AG10803 (cell line): ENCODE measurements around the gene SF3A1.

ENCODE experiments used
- DNase-seq: peaks from one replicate; pipeline ENCODE4 v3.0.0; 2010; ENCODE audit warnings: low read depth
- H3K4me3 ChIP-seq: 2 replicates; pipeline ENCODE4 v1.5.1; 2011; ENCODE audit warnings: mild to moderate bottlenecking, low read length, control low read depth
- TF ChIP-seq, protein P1 (sequence below): conservative IDR thresholded peaks from 2 replicates; pipeline ENCODE4 v1.5.1; 2011; ENCODE audit warnings: mild to moderate bottlenecking, low read length, control low read depth, inconsistent platforms

Gene SF3A1

DNA sequence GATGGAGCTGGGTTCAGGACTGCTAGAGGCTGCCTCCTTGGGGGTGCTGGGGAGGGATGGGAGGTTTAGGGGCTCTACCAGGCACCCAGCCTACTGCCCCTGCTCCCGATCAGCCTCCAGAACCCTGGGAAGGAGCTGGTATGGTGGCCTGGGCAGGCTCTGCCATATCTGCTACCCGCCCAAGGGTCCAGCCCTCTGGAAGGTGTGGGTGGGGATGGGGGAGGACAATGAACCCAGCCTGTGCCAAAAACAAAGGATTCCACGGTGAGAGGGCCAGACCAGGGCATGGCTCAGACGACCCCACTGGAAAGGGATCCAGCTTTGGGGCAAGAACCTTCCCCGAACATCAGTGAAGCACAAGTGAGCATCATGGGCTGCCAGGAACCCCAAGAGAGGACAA lies 70.4 kb downstream of the SF3A1 start:
- TF ChIP-seq, protein P1, sequence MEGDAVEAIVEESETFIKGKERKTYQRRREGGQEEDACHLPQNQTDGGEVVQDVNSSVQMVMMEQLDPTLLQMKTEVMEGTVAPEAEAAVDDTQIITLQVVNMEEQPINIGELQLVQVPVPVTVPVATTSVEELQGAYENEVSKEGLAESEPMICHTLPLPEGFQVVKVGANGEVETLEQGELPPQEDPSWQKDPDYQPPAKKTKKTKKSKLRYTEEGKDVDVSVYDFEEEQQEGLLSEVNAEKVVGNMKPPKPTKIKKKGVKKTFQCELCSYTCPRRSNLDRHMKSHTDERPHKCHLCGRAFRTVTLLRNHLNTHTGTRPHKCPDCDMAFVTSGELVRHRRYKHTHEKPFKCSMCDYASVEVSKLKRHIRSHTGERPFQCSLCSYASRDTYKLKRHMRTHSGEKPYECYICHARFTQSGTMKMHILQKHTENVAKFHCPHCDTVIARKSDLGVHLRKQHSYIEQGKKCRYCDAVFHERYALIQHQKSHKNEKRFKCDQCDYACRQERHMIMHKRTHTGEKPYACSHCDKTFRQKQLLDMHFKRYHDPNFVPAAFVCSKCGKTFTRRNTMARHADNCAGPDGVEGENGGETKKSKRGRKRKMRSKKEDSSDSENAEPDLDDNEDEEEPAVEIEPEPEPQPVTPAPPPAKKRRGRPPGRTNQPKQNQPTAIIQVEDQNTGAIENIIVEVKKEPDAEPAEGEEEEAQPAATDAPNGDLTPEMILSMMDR = no peak
- H3K4me3 ChIP-seq = no peak overlapping the region
- no peak for DNase-seq

DNA sequence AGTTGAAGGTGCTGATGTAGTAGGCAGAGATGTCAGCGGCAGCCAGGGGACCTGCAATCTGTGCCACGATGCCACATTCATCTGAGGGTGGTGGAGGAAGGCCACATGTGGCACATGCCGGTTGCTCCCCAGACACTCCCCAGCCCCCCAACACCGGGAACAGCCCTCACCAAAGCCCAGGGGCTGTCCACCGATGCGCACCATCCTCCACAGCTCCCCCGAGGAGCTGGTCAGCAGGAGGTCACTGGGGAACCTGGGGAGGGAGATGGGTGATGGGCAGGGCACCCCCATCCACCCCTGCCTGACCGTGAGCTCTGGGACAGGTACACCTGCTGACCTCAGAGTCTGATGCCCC lies 70.9 kb downstream of the SF3A1 start:
- DNase-seq = no peak
- TF ChIP-seq, protein P1 = no peak
- H3K4me3 ChIP-seq = no peak overlapping the region

DNA sequence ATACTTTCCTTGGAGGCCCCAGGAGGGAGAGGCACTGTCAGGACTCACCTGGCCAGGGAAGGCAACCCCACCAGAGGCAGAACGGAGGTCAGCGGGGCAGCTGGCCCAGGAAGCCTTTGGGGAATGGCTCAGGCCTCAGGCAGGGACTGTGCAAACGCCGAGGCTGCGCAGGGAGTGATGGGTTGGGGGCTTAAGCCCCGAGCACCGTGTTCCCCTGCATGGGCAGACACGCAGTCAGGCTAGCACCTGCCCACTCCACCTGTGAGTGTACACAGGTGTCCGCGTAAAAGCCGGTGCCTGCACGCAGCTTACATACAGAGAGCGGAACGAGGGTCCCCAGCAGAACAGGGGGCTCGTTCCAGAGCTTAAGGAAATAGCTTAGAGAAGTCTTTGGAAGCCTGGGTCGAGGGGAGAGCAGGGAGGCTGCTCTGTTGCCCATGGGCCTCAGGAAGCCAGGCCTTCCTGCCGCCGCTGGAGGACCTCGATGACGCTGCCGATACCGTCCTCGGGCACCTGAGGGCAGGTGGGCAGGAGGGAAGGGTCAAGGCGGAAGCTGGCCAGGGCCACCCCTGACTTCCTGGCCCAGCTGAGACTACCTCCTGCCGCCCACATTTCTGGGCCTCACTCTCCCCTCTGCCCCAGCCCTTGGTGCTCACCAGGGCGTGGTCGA lies 71.4 kb downstream of the SF3A1 start:
- H3K4me3 ChIP-seq = no peak overlapping the region
- TF ChIP-seq, protein P1 = no peak
- DNase-seq = no peak

DNA sequence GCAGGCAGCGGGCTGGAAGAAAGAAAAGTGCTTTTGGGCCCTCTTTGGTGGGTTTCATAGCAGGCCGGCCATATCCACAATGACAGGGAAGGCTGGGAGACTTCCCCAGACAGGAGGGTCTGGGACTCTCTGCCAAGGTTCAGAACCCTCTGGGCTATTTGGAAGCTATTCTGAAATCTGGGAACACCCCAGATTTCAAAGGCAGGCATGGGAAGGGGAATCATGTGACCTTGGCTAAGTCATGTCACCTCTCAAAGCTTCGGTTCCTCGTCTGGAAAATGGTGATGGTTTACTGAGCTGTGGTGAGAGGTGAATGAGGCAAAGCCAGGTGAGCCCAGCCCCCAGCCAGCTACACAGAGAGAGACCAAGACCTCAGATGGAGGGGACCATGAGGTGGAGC lies 72.0 kb downstream of the SF3A1 start:
- TF ChIP-seq, protein P1 = no peak
- DNase-seq = no peak
- H3K4me3 ChIP-seq = no peak overlapping the region

DNA sequence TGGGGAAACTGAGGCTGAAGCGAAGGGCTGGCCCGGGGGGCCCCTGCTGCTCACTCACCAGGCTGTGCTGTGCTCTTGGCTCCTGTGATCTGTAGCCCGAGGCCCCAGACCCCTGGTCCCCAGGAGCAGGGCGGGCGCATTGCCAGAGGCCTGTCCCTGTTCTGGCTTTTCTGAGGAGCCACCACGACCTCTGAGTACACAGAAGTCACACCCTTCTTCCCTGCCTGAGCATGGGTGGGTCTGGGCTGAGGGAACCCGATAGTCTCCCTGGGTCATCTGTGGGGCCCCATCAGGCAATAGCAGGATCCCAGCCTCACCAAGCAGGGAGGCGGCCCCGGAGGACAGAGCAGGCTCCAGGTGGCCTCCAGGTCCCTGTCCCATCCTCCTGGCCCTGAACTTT lies 72.5 kb downstream of the SF3A1 start:
- no peak for DNase-seq
- TF ChIP-seq, protein P1 = no peak
- no peak overlapping the region for H3K4me3 ChIP-seq

DNA sequence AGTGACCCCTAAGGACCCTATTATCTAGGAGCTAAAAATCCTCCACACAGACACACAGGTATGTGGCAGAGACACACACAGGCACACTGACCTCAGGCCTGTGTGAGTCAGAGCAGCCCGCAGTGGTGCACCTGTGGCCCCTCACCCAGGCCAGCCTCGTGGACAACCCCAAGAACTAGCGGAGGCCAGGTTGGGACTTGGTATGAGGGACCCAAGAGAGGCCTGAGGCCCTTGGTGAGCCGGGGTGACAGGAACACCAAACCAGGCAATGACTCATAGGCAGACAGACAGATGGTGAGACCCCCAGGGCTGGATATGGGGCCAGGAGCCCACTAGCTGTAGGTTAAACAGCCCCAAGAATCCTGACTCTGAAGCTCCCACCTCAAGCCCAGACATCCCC lies 73.4 kb downstream of the SF3A1 start:
- no peak for DNase-seq
- no peak overlapping the region for H3K4me3 ChIP-seq
- TF ChIP-seq, protein P1 = no peak

DNA sequence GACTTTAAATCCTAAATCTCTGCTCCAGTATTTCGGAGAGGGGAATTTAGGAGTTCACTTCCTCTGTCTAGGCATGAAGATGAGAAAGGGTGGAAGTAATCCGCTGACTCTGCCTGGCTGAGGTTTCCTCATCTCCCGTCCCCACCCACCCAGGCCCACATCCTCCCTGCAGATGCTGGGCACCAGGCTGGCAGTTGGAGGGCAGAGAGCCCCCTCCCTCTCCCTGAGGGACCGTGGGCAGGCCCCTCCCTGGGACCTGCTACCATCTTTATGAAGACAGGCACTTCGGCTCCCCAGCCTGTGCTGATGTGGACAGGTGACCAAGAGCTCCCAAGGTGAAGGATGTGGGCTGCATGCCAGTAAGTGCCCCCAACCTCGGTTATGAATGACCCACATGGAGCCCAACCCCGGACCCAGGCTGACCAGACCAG lies 74.1 kb downstream of the SF3A1 start:
- DNase-seq = no peak
- H3K4me3 ChIP-seq = no peak overlapping the region
- TF ChIP-seq, protein P1 = no peak
